ENCODE measurements around the gene BACE2.

Gene BACE2

DNA sequence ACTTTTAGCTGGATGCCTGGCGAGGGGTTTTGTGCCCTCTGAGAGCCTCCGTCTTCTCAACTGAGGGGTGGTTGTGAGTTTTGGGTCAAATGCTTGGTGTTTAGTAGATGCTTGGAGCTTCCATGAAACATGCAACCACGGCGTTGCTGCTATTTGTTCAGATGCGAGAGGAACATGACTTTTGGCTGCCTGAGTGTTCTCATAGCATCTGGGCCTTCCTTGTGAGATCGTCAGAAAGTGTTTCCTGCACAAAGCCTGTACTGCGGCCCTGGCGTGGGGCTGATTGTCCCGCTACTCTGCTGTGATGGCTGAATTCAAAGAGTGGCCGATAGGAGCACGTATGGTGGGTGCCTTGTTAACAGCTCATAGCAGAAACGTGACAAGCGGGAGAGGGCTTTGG, 78.8 kb downstream of the BACE2 start:
- TF ChIP-seq, protein P1, sequence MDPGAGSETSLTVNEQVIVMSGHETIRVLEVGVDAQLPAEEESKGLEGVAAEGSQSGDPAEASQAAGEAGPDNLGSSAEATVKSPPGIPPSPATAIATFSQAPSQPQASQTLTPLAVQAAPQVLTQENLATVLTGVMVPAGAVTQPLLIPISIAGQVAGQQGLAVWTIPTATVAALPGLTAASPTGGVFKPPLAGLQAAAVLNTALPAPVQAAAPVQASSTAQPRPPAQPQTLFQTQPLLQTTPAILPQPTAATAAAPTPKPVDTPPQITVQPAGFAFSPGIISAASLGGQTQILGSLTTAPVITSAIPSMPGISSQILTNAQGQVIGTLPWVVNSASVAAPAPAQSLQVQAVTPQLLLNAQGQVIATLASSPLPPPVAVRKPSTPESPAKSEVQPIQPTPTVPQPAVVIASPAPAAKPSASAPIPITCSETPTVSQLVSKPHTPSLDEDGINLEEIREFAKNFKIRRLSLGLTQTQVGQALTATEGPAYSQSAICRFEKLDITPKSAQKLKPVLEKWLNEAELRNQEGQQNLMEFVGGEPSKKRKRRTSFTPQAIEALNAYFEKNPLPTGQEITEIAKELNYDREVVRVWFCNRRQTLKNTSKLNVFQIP (CRISPR knock-in tag; IDR thresholded peaks at IDR 0.05; ENCODE audit: borderline replicate concordance, low read depth), result no peak
- TF ChIP-seq ZNF70 (CRISPR knock-in tag; IDR thresholded peaks at IDR 0.05), result no peak
- no peak for TF ChIP-seq TOX (CRISPR knock-in tag; IDR thresholded peaks at IDR 0.05; ENCODE audit: borderline replicate concordance)
- no peak for TF ChIP-seq ZNF8 (CRISPR knock-in tag; IDR thresholded peaks at IDR 0.05)
- TF ChIP-seq, protein P2, sequence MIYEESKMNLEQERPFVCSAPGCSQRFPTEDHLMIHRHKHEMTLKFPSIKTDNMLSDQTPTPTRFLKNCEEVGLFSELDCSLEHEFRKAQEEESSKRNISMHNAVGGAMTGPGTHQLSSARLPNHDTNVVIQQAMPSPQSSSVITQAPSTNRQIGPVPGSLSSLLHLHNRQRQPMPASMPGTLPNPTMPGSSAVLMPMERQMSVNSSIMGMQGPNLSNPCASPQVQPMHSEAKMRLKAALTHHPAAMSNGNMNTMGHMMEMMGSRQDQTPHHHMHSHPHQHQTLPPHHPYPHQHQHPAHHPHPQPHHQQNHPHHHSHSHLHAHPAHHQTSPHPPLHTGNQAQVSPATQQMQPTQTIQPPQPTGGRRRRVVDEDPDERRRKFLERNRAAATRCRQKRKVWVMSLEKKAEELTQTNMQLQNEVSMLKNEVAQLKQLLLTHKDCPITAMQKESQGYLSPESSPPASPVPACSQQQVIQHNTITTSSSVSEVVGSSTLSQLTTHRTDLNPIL (CRISPR knock-in tag; IDR thresholded peaks at IDR 0.05; ENCODE audit: low read depth), result no peak
- TF ChIP-seq OSR1 (CRISPR knock-in tag; IDR thresholded peaks at IDR 0.05), result no peak
- no peak for TF ChIP-seq CSRNP3 (CRISPR knock-in tag; IDR thresholded peaks at IDR 0.05)
- TF ChIP-seq CSDC2 (CRISPR knock-in tag; IDR thresholded peaks at IDR 0.05), result no peak
- no peak for TF ChIP-seq GLIS3 (CRISPR knock-in tag; IDR thresholded peaks at IDR 0.05)
- TF ChIP-seq RARB (CRISPR knock-in tag; IDR thresholded peaks at IDR 0.05), result no peak
- TF ChIP-seq, protein P3, sequence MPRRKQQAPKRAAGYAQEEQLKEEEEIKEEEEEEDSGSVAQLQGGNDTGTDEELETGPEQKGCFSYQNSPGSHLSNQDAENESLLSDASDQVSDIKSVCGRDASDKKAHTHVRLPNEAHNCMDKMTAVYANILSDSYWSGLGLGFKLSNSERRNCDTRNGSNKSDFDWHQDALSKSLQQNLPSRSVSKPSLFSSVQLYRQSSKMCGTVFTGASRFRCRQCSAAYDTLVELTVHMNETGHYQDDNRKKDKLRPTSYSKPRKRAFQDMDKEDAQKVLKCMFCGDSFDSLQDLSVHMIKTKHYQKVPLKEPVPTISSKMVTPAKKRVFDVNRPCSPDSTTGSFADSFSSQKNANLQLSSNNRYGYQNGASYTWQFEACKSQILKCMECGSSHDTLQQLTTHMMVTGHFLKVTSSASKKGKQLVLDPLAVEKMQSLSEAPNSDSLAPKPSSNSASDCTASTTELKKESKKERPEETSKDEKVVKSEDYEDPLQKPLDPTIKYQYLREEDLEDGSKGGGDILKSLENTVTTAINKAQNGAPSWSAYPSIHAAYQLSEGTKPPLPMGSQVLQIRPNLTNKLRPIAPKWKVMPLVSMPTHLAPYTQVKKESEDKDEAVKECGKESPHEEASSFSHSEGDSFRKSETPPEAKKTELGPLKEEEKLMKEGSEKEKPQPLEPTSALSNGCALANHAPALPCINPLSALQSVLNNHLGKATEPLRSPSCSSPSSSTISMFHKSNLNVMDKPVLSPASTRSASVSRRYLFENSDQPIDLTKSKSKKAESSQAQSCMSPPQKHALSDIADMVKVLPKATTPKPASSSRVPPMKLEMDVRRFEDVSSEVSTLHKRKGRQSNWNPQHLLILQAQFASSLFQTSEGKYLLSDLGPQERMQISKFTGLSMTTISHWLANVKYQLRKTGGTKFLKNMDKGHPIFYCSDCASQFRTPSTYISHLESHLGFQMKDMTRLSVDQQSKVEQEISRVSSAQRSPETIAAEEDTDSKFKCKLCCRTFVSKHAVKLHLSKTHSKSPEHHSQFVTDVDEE (CRISPR knock-in tag; IDR thresholded peaks at IDR 0.05), result no peak
- TF ChIP-seq ZFP30 (CRISPR knock-in tag; IDR thresholded peaks at IDR 0.05), result no peak
- no peak for TF ChIP-seq PATZ1 (CRISPR knock-in tag; IDR thresholded peaks at IDR 0.05; ENCODE audit: borderline replicate concordance)
- no peak for TF ChIP-seq BACH2 (CRISPR knock-in tag; IDR thresholded peaks at IDR 0.05; ENCODE audit: borderline replicate concordance)
- TF ChIP-seq ZNF565 (CRISPR knock-in tag; conservative IDR thresholded peaks at IDR 0.05; ENCODE audit: low read depth), result no peak
- TF ChIP-seq ZFP3 (CRISPR knock-in tag; IDR thresholded peaks at IDR 0.05), result no peak
- TF ChIP-seq ARNTL (CRISPR knock-in tag; IDR thresholded peaks at IDR 0.05; ENCODE audit: borderline replicate concordance, low read depth), result no peak
- TF ChIP-seq ZC3H10 (CRISPR knock-in tag; IDR thresholded peaks at IDR 0.05), result no peak
- TF ChIP-seq TCF4 (CRISPR knock-in tag; IDR thresholded peaks at IDR 0.05; ENCODE audit: borderline replicate concordance), result no peak
- no peak for ATAC-seq

DNA sequence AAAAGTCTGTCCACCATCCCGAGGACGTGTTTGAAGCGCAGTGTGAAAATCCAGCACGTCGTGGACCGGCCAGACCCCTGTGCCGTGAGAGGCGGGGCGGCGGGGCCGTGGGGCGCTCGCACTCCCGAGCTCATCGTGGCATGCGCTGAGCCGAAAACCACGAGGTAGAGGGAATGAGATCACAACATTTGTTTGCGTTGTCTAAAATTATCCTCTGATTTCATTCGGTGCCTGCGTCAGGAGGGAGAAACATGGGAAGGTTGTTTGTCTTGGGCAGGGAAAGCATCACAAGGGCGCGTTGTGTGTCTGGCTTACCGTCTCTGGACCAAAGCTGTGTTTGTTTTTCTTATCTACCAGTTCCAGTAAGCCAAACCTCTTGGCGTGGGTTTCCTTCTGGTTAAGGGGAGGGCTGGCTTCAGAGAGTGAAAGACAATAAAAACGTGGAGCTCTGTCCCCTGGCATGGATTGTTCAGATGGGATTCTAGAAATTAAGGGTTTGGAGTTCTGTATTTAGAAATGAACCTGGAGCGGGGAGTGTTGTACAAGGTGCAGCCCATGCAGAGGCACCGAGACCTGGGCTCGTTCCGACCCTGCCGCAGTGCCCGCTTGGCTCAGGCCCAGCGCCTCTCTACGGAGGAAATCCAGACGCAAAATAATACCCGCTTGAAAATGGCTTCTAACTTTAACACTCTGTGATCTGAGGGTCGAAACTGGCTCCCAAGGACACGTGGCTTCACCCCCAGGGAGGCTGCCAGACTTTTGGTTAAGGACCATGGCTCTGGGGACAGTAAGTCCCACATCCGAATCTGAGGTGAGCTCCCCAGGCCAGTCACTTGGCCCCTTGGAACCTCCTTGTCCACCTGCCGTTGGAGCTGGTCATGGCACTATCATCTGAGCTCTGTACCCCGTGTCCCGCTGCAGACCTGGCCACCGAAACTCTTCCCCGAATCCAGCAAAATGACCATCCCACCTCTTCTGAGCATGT, 79.9 kb downstream of the BACE2 start:
- ATAC-seq, result no peak
- TF ChIP-seq CSDC2 (CRISPR knock-in tag; IDR thresholded peaks at IDR 0.05), result no peak
- TF ChIP-seq, protein P2 (CRISPR knock-in tag; IDR thresholded peaks at IDR 0.05; ENCODE audit: low read depth), result no peak
- no peak for TF ChIP-seq PPARA (CRISPR knock-in tag; IDR thresholded peaks at IDR 0.05; ENCODE audit: borderline replicate concordance)
- TF ChIP-seq ISL1 (CRISPR knock-in tag; IDR thresholded peaks at IDR 0.05), result no peak

Measured in SK-N-SH treated with all-trans-retinoic acid at 6 μM for 48 hours (cell line).